ENCODE data around the gene SND1.

SND1 gene

DNA sequence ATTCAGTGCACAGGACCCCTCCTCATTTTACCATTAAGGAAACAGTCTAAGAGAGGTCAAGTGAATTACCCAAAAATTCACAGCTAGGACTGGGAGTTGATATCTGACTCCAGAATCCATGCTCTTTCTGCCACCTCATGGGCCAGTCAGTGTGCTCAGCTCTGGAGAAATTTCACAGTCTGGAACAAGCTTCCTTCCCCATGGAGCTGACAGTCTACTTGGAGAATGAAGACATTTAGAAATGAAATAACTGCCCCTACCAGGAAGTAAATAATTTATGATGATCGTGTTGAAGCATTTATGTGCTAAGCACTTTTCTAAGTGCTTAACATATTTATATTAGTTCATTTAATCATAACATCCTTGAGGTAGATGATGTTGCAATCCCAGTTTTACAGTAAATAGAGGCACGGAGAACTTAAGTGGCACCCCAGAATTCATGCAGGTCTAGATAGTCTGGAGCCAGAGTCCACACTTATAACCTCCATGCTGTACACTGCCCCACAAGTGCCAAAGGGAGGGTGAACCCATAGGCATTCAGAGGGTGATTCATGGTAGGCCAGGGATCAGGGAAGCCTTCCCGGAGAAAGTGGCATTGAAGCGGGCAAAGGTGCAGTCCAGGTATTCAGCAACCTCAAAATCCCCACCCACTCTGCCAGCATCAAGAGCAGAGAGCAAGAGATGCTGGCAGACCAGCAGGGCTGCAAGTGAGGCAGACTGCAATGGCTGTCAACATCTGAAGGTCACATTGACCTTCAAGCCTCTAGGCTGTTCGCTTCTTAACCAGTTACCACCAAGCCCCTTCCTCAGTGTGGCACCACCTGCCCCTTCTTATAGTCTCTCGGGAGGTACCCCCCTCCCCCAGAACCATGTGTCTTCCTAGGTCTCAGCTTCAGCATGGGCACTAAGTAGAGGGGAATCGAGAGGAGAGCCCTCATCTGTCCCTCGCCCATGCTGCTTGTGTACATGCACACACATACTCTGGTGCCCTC lies 417.7 kb downstream of the SND1 start:
- no peak for DNase-seq (ENCODE audit: low spot score)

DNA sequence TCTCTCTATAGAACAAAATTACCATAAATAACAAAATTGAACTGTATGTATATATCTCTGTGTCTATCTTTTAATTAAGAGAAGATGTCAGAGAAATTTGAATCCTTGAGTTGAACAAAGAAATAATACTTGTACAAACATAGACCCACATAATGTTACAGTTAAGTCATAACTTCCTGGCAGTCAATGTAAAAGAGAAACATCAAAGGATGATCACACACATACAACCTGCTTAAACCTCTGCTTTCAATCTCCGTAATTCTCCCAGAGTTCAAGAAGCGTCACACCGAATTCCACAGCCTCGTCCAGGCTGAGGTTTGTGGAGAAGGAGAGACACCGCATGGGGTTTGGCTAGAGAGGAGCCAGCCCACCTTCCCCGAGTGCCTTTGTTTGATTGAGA lies 419.4 kb downstream of the SND1 start:
- no peak for DNase-seq (ENCODE audit: low spot score)

DNA sequence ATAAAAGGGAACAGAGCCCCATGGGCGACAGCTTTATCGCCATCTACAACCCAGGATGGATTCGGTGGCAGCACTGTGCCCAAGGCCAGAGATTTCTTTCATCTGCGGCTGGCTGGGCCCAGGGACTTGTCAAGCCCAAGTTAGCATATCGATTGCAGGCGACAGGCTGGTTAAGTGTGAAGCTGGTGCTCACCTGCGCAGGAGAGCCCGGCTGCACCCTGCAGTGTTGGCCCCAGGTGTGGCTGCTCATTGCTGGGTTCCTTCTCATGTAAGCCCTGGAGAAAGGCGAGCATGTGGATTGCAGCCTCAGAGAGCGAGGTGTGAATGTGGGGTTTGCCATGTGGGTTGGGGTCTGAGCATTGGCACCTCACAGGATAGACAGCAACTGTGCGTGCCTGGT lies 419.8 kb downstream of the SND1 start:
- DNase-seq (ENCODE audit: low spot score): no peak

DNA sequence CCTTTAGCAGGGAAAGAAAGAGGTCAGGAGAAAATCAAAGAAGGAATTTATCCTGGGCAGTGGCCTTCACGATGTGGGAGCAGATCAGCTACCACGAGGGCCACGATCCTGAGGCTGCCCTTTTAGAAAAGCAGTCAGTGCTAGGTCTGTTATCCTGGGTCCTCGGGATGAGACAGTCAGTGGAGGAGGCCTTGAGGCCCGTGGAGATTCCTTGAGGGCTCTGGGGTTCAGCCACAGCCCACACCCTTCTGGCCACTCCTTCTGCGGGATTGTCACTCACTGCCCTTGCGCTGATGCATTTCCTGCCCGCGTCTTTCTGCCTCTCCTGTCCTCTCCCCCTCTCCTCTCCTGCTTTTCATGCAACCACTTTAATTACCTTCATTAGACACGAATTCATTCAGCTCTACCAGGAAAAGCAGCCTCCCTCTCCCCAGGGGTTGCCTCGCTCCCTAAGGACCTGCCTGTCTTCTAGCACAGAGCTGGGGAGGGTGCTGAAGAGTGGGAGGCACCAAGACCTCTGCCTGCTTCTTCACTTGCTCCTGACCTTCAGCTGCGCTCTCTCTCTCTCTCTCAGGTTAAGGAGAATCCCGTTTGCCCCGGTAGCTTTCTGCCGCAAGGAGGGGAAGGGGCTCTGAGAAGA lies 421.8 kb downstream of the SND1 start:
- DNase-seq (ENCODE audit: low spot score): no peak

DNA sequence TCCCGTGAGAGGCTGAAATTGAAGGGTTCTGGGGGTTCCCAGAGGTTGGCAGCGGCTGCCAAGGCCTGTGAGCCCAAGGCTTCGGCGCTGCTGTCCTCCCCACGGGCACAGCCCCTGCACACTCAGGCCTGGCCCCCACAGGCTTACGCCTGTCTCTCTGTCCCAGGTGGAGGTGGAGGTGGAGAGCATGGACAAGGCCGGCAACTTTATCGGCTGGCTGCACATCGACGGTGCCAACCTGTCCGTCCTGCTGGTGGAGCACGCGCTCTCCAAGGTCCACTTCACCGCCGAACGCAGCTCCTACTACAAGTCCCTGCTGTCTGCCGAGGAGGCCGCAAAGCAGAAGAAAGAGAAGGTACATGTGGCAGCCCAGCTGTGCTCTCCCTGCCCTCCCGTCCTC lies 422.3 kb downstream of the SND1 start:
- DNase-seq (ENCODE audit: low spot score): no peak

DNA sequence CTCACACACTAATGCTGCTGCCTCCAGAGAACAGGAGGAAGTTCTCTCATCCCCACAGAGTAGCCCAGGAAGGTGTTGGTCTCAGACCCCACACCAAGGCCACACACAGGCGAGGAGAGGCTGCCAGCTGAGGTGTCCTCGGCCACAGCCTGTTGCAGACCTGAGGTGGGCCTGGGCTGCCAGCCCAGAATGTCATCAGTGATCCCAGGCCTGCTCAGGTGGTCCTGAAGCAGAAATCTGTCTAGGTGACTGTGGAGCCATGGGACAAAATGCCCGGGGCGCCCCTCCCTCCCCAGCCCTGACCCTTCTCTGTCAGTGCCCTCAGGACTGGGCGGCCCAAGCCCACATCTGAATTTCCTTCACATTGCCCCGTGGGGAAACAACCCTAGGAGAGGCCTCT lies 422.7 kb downstream of the SND1 start:
- no peak for DNase-seq (ENCODE audit: low spot score)

DNA sequence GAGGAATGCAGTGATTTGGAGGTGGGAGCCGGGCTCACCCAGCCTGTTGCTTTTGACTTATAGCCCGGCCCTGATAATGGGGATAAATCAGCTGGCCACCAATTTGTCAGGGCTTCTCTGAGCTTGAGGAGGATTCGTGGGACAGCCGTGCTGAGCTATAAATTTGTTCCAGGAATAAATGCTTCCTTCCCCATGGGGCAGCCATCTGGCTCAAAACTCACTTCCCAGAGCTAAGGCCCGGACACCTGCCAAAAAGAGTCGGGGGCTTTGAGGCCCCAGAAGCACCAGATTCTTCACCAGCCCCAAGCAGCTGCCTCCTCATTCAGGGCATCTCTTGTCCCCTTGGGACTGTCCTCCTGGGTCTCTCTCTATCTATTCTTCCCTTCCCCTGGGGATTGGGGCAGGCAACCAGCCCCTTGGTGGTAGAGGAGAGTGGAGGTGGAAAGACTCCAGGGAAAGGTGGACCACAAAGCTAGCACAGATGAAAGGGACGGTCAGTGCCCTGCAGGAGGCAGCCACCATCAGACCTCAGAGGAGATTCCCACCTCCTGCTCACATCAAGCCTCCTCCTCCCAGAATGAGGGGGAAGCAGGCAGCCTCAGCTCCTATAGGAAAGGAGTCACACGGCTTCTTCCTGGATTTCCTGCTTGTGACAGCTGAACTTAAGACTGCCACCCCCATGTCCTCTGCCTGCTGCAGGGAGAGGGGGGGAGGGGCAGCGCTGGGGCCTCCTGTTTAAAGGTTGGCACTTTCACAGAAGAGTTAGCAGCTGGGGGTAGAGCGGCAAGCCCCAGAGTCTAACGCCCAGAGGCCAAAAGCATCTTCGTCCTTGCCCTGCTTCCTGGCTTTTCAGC lies 423.5 kb downstream of the SND1 start:
- DNase-seq (ENCODE audit: low spot score): no peak

DNA sequence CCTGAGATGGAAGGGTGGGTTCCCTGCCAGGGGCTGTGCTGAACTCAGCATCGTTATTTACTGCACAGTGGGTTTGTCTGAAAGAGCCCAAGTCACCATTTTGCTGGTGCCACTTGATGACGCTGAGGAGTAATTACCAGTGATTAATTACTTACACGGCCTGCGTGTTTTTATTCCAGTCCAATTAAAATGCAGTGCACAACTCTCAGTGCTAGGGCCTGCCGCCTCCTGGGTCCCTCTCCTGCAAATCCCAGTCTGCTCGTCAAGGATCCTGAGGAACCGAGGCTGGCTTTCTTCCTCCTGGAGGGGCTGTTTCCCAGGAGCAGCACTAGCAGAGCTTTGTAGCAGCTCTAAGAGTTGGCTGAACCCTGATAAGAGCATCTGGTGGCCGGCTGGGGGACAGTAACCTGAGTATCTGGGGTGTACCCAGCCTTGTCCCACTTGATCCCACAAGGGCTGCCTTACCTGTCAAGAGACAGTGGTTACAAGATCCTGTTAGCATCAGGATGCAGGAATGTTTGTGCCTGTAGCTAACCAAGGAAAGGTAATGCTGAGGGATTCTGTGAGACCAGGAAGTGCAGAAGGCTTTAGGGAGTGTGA lies 424.3 kb downstream of the SND1 start:
- no peak for DNase-seq (ENCODE audit: low spot score)

DNA sequence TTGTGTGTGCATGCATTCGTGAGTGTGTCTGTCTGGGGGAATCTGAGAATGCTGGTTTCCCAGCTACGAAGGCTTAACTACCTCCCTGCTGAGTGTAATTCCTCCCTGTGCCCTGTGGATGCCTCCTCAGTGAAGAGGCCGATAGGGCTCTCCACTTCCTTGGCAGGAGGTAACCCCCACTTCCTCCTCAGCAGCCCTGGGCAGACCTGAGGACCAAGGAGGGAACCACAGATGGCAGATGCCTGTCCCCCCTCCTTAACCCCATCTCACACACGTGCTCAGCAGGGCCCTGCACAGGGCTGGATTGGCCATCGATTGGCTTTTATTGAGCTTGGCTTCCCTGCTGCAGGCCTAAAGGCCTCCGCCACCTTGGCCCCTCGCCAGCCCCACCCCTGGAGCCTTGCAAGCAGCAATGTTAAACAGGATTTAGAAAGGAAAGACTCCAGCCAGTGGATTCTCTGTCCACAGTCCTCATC lies 424.8 kb downstream of the SND1 start:
- DNase-seq (ENCODE audit: low spot score): no peak

DNA sequence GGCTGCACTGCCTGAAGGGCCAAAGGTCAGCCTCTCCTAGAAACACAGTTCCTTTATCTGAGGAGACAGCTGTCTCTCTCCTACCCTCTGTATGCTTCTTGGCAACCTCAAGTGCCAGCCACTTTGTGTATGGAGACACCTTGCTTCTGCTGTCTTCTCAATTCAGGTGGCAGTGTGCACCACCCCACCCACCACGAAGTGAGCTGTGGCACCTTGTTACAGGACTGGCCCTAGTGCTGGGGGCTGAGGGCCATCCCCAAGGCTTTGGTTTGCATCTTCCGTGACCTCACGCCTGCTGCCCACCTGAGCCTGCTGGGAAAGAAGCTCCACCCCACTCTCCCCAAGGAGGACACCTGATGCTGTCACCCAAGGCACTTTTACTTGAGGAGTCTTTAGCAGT lies 426.3 kb downstream of the SND1 start:
- DNase-seq (ENCODE audit: low spot score): no peak

DNA sequence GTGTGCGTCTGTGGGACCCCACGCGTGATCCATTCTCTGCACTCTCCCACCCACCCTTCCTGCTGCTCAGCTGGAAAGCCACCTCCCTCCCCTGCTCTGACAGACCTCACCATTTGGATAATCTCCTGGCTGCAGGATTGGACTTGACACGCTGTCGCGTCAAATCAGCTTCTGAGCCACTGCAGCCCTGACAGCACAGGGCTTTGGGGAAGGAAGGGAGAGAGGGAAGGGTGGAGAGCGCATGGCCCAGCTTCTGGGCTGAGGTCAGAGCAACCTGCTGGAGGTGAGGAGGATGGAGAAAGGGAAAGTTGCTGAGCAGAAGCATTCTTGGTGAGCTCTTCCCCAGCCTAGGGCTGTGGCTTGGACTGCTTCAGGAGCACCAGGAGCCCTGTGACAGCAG lies 428.2 kb downstream of the SND1 start:
- no peak for DNase-seq (ENCODE audit: low spot score)

DNA sequence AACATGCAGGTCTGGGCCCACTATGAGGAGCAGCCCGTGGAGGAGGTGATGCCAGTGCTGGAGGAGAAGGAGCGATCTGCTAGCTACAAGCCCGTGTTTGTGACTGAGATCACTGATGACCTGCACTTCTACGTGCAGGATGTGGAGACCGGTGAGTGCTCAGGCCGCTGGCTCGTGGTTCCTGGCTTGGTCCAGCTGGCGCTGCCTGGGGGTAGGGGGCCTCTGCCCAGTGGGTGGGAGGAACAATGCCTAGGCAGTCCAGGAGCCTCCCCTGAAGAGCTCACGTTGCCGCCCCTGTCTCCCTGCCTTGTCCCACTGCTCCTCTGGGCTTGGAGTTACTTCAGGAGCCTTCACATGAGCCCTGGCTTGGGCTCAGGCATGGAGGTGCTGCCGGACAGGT lies 429.4 kb downstream of the SND1 start:
- DNase-seq (ENCODE audit: low spot score): no peak

DNA sequence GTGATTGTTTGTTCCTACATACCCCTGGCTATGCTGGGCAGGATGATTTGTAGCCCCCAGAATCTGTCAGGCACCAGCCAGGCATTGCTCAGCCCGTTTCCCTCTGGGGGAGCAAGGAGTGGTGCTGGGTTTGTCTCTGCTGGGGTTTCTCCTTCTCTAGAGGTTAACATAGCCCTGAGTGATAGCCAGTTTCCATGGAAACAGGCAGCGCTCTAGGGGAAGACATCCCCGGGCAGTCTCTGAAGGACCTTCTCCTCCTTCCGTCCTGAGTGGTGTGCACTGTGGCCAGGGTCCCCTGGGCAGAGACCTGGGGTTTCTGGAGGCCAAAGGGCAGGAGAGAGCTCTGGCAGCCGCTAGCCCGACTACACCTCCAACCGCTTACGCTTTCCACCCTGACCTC lies 429.8 kb downstream of the SND1 start:
- DNase-seq (ENCODE audit: low spot score): no peak

DNA sequence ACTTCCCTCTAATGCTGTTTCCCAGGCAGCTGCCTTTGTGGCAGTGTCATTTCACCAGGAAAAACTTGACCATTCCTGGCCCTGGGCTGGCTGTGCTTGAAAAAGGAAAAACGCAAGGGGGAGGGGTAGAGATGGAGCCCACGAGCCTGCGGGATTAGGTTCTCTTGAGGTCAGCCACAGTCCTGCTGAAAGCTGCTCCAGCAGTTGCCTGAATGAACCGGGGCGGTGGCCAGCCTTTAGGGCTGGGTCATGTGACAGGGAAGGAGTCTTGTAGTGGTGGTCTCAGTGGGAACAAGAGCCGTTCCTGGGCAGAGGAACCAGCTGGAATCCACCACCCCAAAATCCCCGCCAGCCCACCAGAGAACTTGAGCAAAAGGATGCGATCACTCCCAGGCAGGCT lies 430.4 kb downstream of the SND1 start:
- no peak for DNase-seq (ENCODE audit: low spot score)

DNA sequence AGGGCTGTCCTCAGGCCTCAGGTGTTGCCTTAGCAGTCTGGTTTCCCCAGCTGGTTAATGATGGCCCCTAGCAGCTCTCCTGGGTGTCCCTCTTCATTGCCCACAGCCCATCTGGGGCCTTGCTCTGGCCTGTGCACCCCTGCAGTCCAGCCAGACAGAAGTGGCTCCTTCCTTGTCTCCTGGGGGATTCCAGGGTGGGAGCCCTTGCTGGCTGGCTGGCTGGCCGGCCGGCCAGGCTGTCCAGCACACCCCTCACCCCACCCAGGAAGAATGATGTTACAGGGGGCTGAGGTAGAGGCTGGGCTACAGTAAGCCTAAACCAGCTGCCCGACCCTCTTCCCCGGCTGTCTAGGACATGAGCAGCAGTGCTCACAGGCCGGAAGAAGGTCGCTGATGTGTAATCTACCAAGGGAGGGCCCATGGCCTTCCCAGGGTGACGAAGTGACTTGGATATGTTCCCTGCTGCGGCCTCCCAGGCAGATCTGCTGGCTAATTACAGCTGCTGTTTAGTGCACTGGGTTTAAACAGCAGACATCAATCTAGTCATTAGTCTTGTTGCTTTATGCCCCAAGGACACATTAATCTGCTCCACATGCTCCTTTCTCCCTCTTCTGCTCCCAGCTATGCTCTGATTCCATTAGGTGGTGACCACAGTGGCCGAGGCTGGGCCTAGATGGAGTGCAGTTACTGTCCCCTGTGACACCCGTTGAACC lies 433.1 kb downstream of the SND1 start:
- no peak for DNase-seq (ENCODE audit: low spot score)

DNA sequence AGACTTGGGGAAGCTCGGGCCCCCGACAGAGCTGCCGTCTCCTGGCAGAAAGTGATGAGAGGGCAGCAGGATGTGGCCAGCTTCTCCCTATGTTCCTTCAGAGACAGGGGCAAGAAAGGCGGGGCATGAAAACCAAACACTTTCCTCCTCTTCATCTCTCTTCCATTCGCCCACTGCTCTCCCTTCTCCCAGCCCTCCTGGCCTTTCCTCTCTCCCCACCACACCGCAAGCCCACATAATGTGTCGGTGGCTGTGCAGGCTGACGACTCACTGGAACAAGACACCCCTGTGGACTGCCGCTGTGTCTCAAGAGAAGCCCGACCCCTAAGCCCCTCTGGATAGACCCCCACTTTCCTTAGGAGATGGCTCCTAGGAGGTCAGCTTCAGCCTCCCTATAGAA lies 438.5 kb downstream of the SND1 start:
- DNase-seq (ENCODE audit: low spot score): no peak

DNA sequence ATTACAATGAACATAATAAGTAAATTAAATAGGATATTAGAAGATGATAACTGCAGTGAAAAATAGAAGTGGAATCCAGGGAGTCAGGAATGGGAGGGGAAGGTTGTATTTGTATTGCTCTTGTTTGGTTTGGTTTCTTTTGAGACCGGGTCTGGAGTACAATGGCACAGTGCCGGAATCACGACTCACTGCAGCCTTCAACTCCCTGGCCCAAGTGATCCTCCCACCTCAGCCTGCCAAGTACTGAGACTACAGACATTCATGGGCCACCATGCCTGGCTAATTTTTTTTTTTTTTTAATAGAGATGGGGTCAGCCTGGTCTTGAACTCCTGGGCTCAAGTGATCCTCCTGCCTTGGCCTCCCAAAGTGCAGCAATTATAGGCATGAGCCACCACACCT lies 439.1 kb downstream of the SND1 start:
- no peak for DNase-seq (ENCODE audit: low spot score)

DNA sequence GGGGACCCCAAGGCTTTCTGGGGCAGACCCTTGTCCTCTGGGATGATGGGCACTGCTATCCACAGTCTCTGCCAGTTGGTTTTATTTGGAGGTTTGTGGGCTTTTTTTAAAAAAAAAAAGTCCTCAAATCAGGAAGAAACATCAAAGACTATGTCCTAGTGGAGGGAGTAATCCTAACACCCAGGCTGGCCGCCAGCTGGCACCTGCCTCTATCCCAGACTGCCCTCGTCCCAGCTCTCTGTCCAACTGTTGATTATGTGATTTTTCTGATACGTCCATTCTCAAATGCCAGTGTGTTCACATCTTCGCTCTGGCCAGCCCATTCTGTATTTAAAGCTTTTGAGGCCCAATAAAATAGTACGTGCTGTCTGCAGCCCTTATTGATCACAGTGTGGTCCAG lies 440.2 kb downstream of the SND1 start:
- no peak for DNase-seq (ENCODE audit: low spot score)

DNA sequence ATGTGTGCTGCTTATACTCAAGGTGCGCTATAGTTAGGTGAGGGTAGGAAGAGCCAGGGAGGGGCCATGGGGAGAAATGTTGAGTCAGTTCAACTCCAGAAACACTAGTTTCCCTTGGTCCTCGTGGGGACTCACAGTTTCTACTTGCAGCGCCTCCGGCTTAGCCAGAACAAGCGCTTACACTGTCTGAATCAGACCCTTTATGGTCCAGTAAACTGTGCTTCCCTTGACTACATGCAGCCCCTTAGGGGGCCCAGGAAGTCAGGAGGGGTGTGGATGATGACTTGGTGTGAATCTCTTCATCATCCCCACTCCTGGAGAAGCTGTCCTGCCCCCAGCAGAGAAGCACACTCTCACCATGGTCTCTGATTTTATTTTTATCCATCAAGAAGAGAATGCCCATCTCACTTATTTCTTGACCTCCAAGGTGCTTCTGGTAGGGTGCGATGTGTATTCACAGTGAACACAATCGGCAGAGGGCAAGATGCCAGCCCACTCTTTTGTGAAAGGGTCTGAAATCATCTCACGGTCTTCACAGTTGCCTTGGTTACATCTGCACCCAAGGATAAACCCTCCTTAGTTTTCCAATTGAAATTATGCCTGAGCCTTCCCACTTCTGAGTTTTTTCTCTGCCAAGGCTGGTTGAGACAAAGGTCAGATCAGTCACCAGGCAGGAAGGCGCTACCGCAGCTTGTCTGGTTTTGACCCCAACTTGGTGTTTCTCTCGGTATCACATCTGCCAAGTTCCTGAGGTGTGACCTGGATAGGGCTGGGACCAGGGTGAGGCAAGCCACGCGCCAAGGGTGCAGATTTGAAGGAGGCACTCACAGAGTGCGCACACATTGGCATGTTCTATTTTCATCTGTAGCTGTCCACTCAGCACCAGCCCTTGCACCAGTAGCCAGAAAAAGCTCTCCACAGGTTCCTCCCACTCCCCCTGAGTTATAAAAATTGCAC lies 441.9 kb downstream of the SND1 start:
- no peak for DNase-seq (ENCODE audit: low spot score)

DNA sequence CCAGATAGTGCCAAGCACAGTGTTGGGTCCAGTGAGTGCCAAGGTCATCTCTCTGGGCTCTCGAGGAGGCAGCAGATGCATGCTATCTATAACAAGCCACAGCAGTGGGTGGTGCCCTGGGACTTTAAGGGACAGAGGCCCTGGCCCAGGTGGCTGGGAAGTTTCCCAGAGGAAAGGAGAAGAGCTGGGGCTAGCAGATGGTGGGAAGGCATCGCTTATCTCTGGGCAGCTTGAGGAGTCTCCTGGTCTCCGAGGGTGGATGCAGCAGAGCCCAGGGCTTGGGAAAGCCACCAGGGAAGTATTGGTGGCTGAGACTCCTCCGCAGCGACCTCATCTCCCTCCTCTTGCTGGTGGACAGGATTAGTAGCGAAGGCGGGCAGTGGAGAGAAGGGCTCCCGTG lies 442.7 kb downstream of the SND1 start:
- DNase-seq (ENCODE audit: low spot score): no peak
